ENCODE measurements around the gene NHSL2.
A peak's percentile ranks its signal among the peaks of the same experiment; 100 is the strongest.

NHSL2 gene

GRCh38 chrX:71919431-71919830 lies 8.8 kb downstream of the NHSL2 start:
- intact Hi-C loops (cut with DNase I): no loop called here
- no peak for DNase-seq

DNA sequence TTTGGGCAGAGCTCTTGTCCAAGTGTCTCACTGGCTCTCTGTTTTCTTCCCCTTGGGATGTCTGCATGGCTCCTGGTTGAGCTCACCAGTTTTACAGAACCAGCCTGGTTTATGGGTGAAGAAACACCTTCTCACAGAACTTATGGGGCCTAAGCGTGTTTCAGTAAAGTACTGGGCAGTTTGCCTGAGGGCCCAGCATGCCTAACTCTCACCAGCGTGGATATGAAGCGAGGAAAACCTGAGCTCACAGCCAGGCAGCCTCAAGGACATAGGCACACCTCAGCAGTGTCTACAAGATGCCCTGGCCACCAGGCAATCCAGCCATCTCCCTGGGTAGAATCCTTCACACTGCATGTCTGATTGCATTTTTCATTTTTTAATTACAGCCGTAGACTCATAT lies 9.2 kb downstream of the NHSL2 start:
- no peak for DNase-seq
- intact Hi-C loops (cut with DNase I): no loop called here

- no peak for DNase-seq
- intact Hi-C loops (cut with DNase I): no loop called here
Measured at GRCh38 chrX:71922686-71923085, 12.0 kb downstream of the NHSL2 start.

DNA sequence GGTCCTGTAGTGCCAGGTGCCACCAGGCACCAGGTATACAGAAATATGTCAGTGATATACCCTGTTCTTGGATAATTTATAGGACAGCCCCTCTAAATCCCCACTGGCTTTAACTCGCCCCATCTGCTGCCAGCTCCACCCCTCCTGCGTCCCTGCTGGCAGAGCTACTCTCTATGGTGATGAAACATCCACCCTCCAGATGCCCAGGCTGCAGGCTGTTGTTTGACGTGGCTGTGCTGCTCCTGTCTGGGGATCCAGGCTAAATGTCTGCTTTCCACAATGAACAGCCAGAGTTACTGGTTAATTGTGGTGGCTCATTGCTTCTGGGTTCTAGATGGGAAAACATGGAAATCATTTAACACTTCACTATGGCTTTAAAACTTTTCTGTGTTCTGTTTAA lies 12.9 kb downstream of the NHSL2 start:
- no peak for DNase-seq
- intact Hi-C loops (cut with DNase I): no loop called here

DNA sequence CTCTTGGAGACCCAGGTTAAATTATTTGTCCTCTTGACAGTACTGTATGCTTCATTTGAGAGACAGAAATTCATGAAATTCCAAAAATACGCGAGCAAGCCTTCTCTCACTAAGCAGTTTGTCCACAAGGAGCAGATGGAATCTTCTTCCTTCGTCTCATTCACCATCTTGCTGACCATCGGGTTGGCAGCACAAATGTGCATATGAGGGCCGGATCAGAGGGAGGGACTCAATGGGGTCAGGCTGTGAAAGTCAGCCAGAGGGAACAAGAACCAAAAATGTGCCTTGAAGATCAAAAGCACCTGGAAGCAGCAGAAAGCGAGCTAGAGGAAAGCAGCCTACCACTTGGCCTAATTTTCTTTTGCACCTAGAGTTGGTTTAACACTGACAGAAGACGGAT lies 16.4 kb downstream of the NHSL2 start:
- intact Hi-C loops (cut with DNase I): no loop called here
- no peak for DNase-seq

- intact Hi-C loops (cut with DNase I): no loop called here
- no peak for DNase-seq
Measured at GRCh38 chrX:71928856-71929255, 18.2 kb downstream of the NHSL2 start.

- DNase-seq: no peak
- intact Hi-C loops (cut with DNase I): no loop called here
Measured at GRCh38 chrX:71930298-71930697, 19.7 kb downstream of the NHSL2 start.

DNA sequence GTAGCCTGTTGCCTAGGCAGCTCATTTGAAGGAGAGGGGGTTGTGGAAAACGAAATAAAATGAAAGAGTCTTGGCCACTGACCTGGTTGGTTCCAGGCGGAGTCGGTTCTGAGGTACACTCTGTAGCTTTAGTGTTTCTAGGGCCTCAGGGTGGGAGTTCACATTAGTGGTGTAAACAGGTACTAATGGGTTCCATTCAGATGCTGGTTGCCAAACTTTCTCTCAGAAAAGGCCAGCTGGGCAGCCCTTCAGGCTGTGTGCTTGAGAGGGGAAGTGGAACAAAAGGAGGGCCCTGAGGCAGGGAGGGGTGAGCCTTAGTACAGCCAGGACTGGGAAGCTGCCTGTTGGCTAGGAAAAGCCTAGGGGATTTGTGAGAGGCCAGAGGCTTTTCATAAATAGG lies 24.8 kb downstream of the NHSL2 start:
- intact Hi-C loops (cut with DNase I): no loop called here

DNA sequence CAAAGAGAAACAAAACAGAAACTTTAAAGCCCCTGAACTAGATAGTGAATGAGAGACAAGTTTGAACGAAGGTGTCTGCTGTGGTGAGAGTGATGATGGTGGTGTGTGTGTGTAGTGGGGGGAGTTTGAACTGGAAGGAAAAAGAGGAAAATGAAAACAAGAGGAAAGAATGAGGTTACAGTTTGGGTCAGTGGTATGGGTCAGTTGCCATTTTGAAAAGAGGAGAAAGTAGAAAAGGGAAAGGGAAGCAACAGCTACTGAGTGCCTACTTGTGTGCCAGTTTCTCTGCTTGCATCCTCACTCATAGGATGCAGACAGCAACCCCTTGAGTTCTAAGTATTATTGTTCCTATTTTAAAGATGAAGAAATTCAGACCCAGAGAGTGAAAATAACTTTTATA lies 26.0 kb downstream of the NHSL2 start:
- intact Hi-C loops (cut with DNase I): no loop called here
- no peak for DNase-seq

More for the DNA sequence above, 24.8 kb downstream of the NHSL2 start:
- peak in 12 of 42 donors; percentile 10 to 47 (median 34) for DNase-seq

DNA sequence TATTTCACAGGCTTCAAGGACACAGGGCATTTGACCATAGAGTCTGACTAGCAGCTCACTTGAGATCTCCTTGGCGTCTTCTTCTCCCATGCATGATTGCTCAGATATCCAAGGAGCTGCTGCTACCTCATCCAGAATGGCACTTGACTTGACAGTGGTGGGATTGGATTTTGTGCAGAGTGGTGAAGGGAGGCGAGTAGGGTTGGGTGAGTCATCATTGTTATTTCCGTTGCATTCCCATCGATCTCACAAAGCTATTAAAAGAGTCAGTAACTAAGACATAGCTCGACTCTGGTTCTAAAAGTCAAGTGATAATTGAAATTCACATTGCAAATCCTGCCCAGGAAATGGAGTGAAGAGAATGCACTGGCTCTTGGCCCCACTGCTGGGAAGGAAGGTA lies 27.7 kb downstream of the NHSL2 start:
- peak in 10 of 42 donors; percentile 11 to 52 (median 34) for DNase-seq
- intact Hi-C loops (cut with DNase I): no loop called here

DNA sequence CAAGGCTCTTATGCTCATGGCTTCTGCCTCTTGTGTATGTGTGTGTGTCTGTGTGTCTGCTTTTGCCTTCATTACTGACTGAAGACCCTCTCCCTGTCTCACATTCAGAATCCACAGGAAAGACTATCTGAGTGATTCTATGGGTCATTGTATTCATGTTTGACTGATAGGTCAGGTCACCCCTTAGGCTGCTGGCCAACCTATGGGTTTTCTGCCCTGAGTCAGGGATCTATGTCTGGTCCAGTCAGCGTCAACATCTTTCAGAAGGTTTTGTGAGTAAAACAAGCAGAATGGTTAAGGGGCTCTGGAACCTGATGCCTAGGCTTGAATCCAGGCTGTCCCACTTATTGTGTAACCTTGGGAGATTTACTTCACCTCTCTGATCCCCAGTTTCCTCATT lies 30.5 kb downstream of the NHSL2 start:
- intact Hi-C loops (cut with DNase I): no loop called here
- DNase-seq: no peak

DNA sequence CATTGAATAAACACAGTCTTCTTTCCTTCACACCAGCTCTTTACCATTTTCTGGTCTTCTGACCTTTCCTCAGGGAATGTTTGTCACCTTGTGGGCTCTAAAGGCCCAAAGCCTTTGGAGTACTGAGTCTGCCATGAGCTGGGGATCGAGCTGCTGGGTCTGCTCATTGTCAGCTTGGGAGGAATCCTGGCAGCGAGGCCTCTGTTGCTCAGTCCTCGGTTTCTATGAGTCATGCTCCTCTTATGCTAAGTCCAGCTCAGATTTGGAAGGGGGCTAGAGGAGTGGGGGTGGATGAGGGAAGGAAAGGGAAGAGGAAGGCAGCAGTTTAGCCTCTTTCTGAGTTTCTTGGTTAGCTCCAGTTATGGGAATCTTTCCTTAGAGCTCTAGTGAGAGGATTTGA lies 31.1 kb downstream of the NHSL2 start:
- intact Hi-C loops (cut with DNase I): no loop called here
- DNase-seq: peak in 21 of 42 donors; percentile 7 to 73 (median 27)

DNA sequence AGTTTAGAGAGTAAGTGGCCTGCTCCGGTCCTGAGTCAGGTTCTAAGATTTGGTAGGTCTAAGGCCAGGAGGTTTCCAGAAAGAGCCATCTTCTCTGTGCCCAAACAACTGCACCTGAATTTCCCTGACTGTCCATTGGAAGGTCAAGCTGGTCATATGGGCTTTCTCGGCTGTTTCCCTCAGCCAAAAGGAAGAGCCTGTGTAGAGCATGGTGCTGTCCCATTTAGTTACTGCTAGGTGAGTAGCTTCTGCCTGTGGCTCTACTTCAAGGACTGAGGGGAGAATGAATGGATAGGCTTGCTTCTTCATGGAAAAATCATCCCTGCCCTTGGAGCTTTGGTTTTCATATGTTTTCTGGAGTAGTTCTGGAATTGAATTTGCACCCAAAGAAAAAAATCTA lies 33.7 kb downstream of the NHSL2 start:
- intact Hi-C loops (cut with DNase I): no loop called here

DNA sequence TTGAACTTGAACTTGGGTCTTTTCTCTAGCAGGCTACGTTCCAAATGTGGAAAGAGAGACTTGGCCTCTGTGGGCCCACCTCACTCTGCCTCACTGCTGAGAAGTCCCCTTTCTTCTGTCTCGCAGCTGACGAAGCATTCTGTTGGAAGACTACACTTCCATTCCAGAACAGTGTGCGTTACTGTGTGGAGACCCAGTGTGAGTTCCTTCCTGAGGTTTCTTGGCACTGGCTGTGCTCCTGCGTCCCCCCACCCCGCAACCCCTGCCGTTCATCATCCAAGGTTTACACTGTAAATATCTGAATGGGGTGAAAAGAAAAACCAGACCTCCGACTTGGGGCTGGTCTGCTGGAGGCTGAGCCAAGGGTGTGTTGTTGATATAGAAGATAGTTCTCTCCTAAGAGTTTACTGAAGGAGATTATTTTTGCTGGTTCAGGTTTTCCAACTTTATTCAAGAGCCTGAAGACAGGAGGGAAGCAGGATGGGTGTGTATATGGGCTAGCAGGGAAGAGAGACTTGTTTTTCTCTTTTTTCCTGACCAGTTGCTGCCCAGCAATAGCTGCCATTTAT lies 34.7 kb downstream of the NHSL2 start:
- intact Hi-C loops (cut with DNase I): no loop called here
- no peak for DNase-seq

More for the DNA sequence above, 33.7 kb downstream of the NHSL2 start:
- no peak for DNase-seq

DNA sequence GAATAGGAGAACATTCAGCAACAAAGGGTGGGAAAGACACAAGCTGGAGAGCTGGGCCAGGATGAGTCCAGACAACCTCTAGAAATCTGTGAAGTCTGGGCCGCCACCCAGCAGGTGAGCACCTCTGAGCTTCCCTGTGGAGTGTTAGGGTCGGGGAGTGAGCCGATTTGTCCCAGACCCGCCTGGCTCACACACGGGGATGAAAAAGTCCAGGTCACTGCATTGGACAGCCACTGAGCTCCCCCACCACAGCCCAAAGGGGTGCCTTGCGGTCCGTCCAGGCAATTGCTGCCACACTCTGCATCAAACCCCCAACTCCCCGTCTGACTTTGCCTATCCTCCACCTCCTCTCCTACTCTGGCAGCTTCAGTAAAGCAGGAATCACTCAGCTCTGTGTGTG lies 38.7 kb downstream of the NHSL2 start:
- intact Hi-C loops (cut with DNase I): no loop called here
- no peak for DNase-seq

- intact Hi-C loops (cut with DNase I): no loop called here
- peak in 3 of 42 donors; percentile 1 to 36 (median 6) for DNase-seq
Measured at GRCh38 chrX:71949844-71950445, 39.3 kb downstream of the NHSL2 start.

GRCh38 chrX:71953391-71953790 lies 42.7 kb downstream of the NHSL2 start:
- intact Hi-C loops (cut with DNase I): no loop called here
- no peak for DNase-seq

DNA sequence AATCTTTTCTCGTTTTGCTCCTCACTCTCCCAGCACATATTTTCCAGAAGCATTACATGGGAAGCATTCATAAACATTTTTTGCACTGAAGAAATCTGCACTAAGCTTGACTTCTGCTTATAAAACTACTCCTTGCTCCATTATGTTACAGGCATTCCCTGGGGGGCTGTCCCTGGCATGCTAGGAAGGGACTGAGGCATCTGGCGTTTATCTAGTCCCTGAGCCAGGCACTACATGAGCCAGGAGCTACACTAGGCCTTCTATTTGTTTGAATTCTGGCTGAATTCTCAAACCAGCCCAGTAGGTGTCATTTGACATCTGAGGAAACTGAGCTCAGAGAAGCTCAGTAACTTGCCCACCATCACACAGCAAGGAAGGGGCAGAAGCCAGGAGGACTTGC lies 43.3 kb downstream of the NHSL2 start:
- intact Hi-C loops (cut with DNase I): no loop called here
- DNase-seq: no peak

- DNase-seq: no peak
- intact Hi-C loops (cut with DNase I): no loop called here
Measured at GRCh38 chrX:71954458-71954857, 43.8 kb downstream of the NHSL2 start.

GRCh38 chrX:71955530-71956120 lies 45.0 kb downstream of the NHSL2 start:
- intact Hi-C loops (cut with DNase I): no loop called here
- DNase-seq: no peak

- DNase-seq: no peak
- intact Hi-C loops (cut with DNase I): no loop called here
Measured at GRCh38 chrX:71958281-71958675, 47.6 kb downstream of the NHSL2 start.

Measured in head of caudate nucleus (tissue), 42 donors.